Measurements from ENCODE around the gene EMX2. TPM values are rescaled to one million over a fixed set of nuclear protein-coding genes. Genes with fewer than 3 reads are reported as not detected.

Gene EMX2
- total RNA-seq, 1 donor from 2014 or later = 2.0 TPM

- DNase-seq (ENCODE audit: low spot score in 2 of 2) (peak in 1 of 2 donors; percentile 48), FAIRE-seq (no peak)
Observed at GRCh38 chr10:117543225-117544003, 868 bp downstream of the EMX2 start.

- peak in 1 of 2 donors; percentile 35 for DNase-seq (ENCODE audit: low spot score in 2 of 2)
- no peak for FAIRE-seq
Observed at GRCh38 chr10:117544004-117544701, 1.6 kb downstream of the EMX2 start.

GRCh38 chr10:117544711-117545140, 2.2 kb downstream of the EMX2 start:
- FAIRE-seq (no peak), DNase-seq (ENCODE audit: low spot score in 2 of 2) (peak in 1 of 2 donors; percentile 22)

GRCh38 chr10:117545141-117546019, 2.8 kb downstream of the EMX2 start:
- DNase-seq (ENCODE audit: low spot score in 2 of 2) (peak in 1 of 2 donors; percentile 17), FAIRE-seq (no peak)

- FAIRE-seq = no peak
- no peak for DNase-seq (ENCODE audit: low spot score in 2 of 2)
Observed at GRCh38 chr10:117546020-117546580, 3.6 kb downstream of the EMX2 start.

GRCh38 chr10:117546581-117547015, 4.1 kb downstream of the EMX2 start:
- DNase-seq (ENCODE audit: low spot score in 2 of 2) (no peak), FAIRE-seq (no peak)

- no peak for FAIRE-seq
- DNase-seq (ENCODE audit: low spot score in 2 of 2) = no peak
Observed at GRCh38 chr10:117547016-117547715, 4.6 kb downstream of the EMX2 start.

GRCh38 chr10:117547716-117548668, 5.4 kb downstream of the EMX2 start:
- no peak for DNase-seq (ENCODE audit: low spot score in 2 of 2)
- FAIRE-seq = no peak

- DNase-seq (ENCODE audit: low spot score in 2 of 2) (no peak), FAIRE-seq (no peak)
Observed at GRCh38 chr10:117549100-117549585, 6.6 kb downstream of the EMX2 start.

- DNase-seq (ENCODE audit: low spot score in 2 of 2) (no peak), FAIRE-seq (no peak)
Observed at GRCh38 chr10:117550076-117550475, 7.5 kb downstream of the EMX2 start.

- FAIRE-seq (no peak), DNase-seq (ENCODE audit: low spot score in 2 of 2) (no peak)
Observed at GRCh38 chr10:117550599-117551329, 8.2 kb downstream of the EMX2 start.

GRCh38 chr10:117551330-117552155, 9.0 kb downstream of the EMX2 start:
- DNase-seq (ENCODE audit: low spot score in 2 of 2) = no peak
- FAIRE-seq = no peak

- peak in 1 of 2 donors; percentile 41 for DNase-seq (ENCODE audit: low spot score in 2 of 2)
Observed at GRCh38 chr10:117552156-117552631, 9.6 kb downstream of the EMX2 start.

GRCh38 chr10:117552701-117553141, 10.2 kb downstream of the EMX2 start:
- no peak for DNase-seq (ENCODE audit: low spot score in 2 of 2)
- FAIRE-seq = no peak

More at GRCh38 chr10:117552156-117552631, 9.6 kb downstream of the EMX2 start:
- FAIRE-seq = no peak

- DNase-seq (ENCODE audit: low spot score in 2 of 2) (no peak), FAIRE-seq (no peak)
Observed at GRCh38 chr10:117553142-117553814, 10.7 kb downstream of the EMX2 start.

GRCh38 chr10:117553815-117554172, 11.2 kb downstream of the EMX2 start:
- DNase-seq (ENCODE audit: low spot score in 2 of 2) (no peak), FAIRE-seq (no peak)

Data from frontal cortex (tissue), 4 donors.